HG03521 (cell line): Measurements from ENCODE around the gene R3HDM1.
"Not testable (repeated sequence)": the region's sequence is repeated elsewhere in the genome, so short reads cannot be mapped to it uniquely, and the experiment has no call there.

Experiments used
- ATAC-seq: cut with Tn5 transposase; IDR thresholded peaks from one replicate; pipeline ENCODE4 v1.9.1; 2021; ENCODE audit warnings: mild to moderate bottlenecking, moderate library complexity; ENCODE audit not compliant: unreplicated experiment

The R3HDM1 gene

GRCh38 chr2:135704075-135704474 lies 172.8 kb downstream of the R3HDM1 start:
- ATAC-seq = not testable (repeated sequence)

GRCh38 chr2:135708159-135708558 lies 176.9 kb downstream of the R3HDM1 start:
- no peak for ATAC-seq

GRCh38 chr2:135709992-135710391 lies 178.7 kb downstream of the R3HDM1 start:
- ATAC-seq = no peak

GRCh38 chr2:135715086-135715485 lies 183.8 kb downstream of the R3HDM1 start:
- ATAC-seq = not testable (repeated sequence)

- ATAC-seq = no peak
Measured at GRCh38 chr2:135728064-135728743, 196.9 kb downstream of the R3HDM1 start.

GRCh38 chr2:135732561-135732960 lies 201.3 kb downstream of the R3HDM1 start:
- no peak for ATAC-seq

- no peak for ATAC-seq
Measured at GRCh38 chr2:135733045-135733444, 201.8 kb downstream of the R3HDM1 start.

- no peak for ATAC-seq
Measured at GRCh38 chr2:135736546-135736945, 205.3 kb downstream of the R3HDM1 start.

- ATAC-seq = no peak
Measured at GRCh38 chr2:135740206-135740605, 208.9 kb downstream of the R3HDM1 start.

- ATAC-seq = no peak
Measured at GRCh38 chr2:135741043-135741394, 209.7 kb downstream of the R3HDM1 start.

- peak; percentile 90 for ATAC-seq
Measured at GRCh38 chr2:135741395-135742324, 210.4 kb downstream of the R3HDM1 start, which contains the start of gene UBXN4. TSS of gene UBXN4 (plus strand) at chr2:135741855. CDS start at chr2:135741930, 75 bp downstream.

- peak; percentile 12 for ATAC-seq
Measured at GRCh38 chr2:135742325-135742757, 211.1 kb downstream of the R3HDM1 start.

- ATAC-seq = no peak
Measured at GRCh38 chr2:135743860-135744259, 212.6 kb downstream of the R3HDM1 start.

- ATAC-seq = no peak
Measured at GRCh38 chr2:135744760-135745314, 213.6 kb downstream of the R3HDM1 start.

- ATAC-seq = no peak
Measured at GRCh38 chr2:135745545-135745944, 214.3 kb downstream of the R3HDM1 start.

- no peak for ATAC-seq
Measured at GRCh38 chr2:135755573-135755972, 224.3 kb downstream of the R3HDM1 start.

GRCh38 chr2:135756692-135757091 lies 225.4 kb downstream of the R3HDM1 start:
- no peak for ATAC-seq

GRCh38 chr2:135762022-135762421 lies 230.7 kb downstream of the R3HDM1 start:
- no peak for ATAC-seq

- ATAC-seq = no peak
Measured at GRCh38 chr2:135762530-135762929, 231.2 kb downstream of the R3HDM1 start.

- no peak for ATAC-seq
Measured at GRCh38 chr2:135768863-135769262, 237.6 kb downstream of the R3HDM1 start.

GRCh38 chr2:135773319-135773718 lies 242.0 kb downstream of the R3HDM1 start:
- no peak for ATAC-seq

- no peak for ATAC-seq
Measured at GRCh38 chr2:135773917-135774316, 242.6 kb downstream of the R3HDM1 start.
